NCI-H2029 (cell line): ENCODE results near the gene GNB5.
"Not testable (repeated sequence)": the region's sequence is repeated elsewhere in the genome, so short reads cannot be mapped to it uniquely, and the experiment has no call there.

Experiments used
- DNase-seq: peaks from one replicate; lab custom pipeline; 2025; lab: John Stamatoyannopoulos, UW

The GNB5 gene

DNA sequence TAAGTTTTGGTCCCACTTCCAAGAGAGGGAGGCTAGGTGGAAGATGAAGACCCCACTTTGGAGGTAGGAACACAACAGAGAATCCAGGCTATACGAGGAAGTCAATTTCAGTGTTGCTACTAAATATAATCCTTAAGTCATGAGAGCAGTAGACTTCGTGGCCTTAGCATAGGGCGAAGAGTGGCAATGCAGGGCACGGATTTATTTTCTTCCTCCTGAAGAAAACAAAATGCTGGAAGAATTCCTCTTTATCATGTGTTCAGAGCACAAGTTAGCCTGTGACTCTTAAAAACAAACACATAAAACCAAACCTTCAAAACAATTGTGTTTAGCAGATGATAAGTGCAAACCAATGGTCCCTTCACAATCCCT lies 98.0 kb downstream of the GNB5 start:
- no peak for DNase-seq

DNA sequence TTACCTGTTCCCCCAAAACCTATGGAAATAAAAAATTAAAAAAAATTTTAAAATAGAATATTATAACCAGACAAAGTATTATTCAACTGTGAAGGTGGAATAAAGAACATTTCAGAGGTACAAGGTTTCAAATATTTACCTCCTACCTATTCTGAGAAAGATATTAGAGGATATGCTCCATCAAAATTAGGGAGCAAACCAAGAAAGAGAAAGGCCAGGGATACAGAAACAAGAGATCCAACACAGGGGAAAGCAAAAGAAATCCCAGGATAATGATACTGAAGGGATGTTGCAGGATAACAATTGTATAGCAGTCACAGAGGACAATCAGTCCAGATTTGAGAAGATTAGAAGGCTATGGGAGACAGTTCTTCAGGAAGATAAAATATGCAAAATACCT lies 101.0 kb downstream of the GNB5 start:
- no peak for DNase-seq

- DNase-seq: no peak
Measured at GRCh38 chr15:52086011-52086786, 105.0 kb downstream of the GNB5 start.

- DNase-seq: no peak
Measured at GRCh38 chr15:52085299-52085698, 105.9 kb downstream of the GNB5 start.

- DNase-seq: no peak
Measured at GRCh38 chr15:52083603-52084002, 107.6 kb downstream of the GNB5 start.

- DNase-seq: not testable (repeated sequence)
Measured at GRCh38 chr15:52083037-52083359, 108.2 kb downstream of the GNB5 start.

GRCh38 chr15:52082197-52083036 lies 108.8 kb downstream of the GNB5 start:
- no peak for DNase-seq

DNA sequence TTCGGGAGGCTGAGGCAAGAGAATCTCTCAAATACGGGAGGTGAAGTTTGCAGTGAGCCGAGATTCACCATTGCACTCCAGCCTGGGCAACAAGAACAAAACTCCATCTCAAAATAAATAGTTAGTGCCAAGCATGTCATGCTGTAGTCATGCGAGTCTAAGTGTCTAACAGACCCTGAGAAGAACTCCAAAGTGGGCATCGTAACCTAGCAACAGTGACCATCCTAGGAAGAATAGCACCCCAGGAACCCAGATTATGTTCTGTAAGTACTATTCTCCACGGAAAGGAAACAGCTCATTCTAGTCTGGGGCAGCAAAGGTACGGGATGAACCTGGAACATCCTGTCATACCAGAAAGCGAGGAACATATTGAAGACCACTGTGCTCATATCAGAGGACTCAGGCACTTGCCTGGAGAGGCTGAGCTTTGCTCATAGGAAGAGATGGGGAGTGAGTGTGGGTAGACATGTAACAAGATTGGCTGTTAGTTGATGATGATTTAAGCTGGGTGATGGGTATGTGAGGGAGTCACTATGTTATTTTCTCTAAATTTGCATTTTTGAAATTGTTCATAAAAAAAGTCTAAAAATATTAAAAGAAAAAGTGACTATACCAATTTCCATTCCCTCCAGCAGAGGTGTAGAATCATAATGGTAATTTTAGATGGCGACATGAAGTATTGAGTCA lies 110.3 kb downstream of the GNB5 start:
- no peak for DNase-seq

DNA sequence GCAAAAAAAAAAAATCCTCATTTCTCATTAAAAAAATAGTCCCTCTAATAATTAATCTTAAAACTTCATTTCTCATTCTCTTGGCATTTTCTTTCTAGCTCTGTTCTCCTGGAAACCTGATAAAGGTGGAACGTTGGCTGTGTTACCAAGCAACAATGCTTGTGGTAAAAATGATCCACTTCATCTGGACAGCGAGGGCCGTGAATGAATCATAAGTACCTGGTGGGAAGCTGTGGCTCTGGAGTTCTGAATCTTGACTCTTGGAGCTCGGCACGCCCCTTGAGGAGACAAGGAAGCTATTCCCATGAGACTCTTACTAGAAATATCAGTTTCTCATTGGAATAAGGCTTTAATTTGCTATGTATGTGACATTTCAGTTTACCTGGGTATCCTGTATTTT lies 111.2 kb downstream of the GNB5 start:
- DNase-seq: peak; percentile 2

DNA sequence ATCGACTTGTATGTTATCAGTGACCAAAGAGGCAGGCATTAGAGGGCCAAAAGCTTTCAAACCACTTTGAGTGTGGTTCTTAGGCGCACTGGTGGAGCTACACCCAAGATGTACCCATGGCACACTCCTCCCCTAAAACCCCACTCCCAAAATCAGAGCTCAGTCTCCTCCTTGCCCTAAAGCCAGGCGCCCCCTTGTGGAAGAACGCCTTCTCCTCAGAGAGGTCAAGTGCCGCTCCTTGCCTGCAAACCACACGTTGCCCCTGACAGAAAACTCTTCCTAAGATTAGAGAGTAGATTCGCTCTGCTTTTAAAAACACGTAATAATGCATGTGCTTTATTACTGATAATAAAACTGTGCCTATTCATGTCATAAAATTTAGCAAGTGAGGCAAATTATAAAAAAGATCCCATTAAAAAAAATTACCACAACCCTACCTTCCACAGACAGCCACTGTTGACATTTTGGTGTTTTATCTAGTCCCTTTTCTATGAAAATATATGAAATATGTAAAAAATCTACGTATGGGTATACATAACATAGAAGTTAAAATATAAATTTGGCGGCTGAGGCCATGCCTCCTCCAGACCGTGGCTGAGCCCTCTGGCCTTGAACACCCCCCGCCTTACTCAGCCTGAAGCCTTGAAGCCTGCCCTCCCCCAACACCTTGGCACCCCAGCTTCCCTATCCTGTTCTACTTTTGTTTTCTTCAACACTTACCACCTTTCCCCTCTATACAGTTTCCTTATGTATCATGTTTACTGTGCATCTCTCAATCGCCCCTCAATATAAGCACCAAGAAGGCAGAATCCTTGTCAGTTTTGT lies 112.1 kb downstream of the GNB5 start:
- DNase-seq: peak; percentile 38

DNA sequence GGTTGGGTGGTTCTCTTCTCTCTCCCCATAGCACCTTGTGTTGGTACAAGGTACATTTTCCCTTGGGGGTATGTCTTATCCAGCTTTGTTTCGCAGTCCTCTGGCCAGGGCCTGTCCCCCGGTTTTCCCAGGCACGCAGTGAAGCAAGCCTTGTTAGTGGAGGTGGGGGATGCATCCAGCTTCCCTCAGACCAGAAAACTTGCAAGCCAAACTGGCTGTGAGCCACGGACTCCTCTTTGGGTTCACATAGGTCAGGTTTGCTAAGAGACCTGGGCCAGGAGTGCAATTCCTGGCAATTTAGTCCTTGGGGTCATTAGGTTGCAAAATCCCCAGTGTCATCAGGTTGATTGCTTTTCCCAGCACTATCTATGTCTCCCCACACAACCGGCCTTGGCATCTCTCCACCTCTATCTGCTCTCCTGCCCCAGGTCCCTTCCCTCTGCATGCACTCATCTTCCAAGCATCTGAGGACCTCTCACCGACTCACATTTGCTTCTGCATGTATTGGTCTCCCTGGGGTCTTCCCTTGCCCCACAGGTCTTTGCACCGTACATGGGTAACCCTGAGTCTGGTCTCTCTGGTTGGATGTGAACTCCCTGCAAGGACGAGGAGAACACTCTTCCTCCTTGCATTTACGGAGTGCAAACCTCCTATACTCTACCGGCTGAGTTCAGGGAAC lies 112.9 kb downstream of the GNB5 start:
- DNase-seq: no peak

DNA sequence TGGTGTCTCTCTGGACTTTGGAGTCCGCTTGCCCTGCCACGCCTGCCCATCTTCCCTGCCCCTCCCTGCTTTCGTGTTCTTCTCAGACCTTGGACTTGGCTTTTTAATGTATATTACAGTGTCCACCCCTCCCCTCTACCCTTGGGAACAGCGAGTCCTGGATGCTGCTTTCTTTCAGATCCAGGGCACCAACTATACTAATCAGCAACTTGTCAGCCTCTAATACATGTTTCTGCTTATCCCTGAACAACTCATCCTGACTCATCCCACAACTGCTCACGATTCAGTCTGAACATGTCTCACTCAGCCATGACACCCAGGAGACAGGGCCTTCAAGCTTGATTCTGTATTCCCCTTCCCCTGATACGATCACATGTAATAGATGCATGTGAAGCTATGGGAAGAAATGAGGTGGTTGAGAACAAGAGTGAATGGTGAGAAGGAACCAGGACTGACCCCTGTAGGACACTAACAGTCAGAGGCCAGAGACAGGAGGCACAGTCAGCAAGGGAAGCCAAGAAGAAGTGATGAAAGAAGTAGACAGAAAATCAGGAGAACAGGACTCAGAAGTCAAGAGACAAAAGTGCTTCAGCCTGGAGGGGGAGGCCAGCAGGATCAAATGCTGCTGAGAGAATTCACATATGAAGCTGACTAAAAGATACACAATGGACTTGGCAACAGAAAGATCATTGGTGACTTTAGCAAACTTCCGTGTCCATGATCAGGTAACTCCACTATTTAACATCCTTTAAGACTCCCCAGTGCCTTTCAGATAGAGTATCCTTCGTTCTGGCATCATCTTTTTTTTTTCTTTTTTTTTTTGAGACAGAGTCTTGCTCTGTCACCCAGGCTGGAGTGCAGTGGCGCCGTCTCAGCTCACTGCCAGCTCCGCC lies 114.1 kb downstream of the GNB5 start:
- DNase-seq: no peak

GRCh38 chr15:52071570-52071969 lies 119.6 kb downstream of the GNB5 start:
- no peak for DNase-seq

GRCh38 chr15:52069559-52069958 lies 121.6 kb downstream of the GNB5 start:
- no peak for DNase-seq

DNA sequence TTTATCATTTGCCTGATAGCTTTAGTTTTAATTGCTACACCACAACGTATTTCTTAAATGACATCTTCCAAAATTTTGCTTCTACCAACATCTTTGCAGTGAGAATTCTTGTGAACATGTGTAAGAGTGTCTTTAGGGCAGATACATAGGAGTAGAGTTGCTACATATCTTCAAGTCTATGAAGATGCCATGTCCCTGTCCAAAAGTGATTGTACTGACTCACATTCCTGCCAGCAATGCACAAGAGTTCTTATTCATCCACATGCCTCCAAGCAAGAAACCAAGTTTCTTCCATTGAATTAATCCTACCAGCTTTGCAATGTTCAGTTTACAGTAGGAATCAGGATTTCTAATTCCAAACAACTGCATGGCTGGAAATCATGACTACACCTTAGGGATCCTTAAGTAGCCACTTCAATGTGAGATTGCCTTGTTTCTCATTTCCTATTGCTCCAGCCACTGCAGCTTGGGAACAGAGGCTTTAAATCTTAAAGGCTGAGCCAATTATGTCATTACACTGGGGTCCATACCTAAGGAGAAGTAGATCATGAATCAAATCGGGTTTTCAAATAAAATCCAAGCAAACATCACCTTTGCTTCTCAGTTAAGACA lies 123.1 kb downstream of the GNB5 start:
- DNase-seq: no peak

- DNase-seq: no peak
Measured at GRCh38 chr15:52067545-52067926, 123.7 kb downstream of the GNB5 start.

GRCh38 chr15:52066842-52067544 lies 124.2 kb downstream of the GNB5 start:
- DNase-seq: no peak
